Measurements from ENCODE around the gene RDH5. TPM values are rescaled to one million over a fixed set of nuclear protein-coding genes. Genes with fewer than 3 reads are reported as not detected.

The RDH5 gene
- polyA plus RNA-seq, 1 donor from 2014 or later, result 3.4 TPM

DNA sequence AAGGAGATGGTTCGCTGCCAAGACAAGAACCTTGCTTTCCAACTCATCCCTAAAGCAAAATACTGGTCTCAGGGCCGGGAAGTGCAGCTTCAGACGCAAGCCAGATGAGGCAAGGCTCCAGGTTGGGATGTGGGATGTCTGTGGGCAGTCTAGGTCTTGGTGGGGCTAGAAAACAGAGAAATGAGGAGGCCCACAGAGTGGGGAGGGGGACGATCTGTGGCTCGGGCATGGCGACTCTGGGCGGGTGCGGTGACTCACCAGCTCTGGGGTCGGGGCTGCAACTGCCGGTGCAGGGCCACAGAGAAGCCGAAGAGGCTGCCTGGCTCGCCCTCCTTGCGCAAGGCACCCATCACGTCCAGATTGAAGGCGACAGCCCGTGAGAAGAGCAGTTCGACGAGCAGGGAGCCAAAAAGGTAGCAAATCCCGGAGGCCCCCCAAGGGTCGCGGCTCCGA is 12.9 kb upstream of the RDH5 start:
- no peaks in the 10 kb centered on the region for H3K79me2 ChIP-seq (replicated peaks; ENCODE audit: insufficient read depth, low read length)
- H3K9ac ChIP-seq (ENCODE audit: low read length), result peak overlapping the region; percentile 56
- TF ChIP-seq MXI1 (conservative IDR thresholded peaks at IDR 0.05; ENCODE audit: poor library complexity, severe bottlenecking) (peak; percentile 43), POLR2AphosphoS5 (IDR thresholded peaks at IDR 0.05) (no peak)
- H3K9me2 ChIP-seq (ENCODE audit: insufficient read depth, low read length), result no peaks in the 10 kb centered on the region
- H3F3A ChIP-seq (ENCODE audit: insufficient read depth, low read length, poor library complexity, severe bottlenecking), result no peaks in the 10 kb centered on the region
- peak overlapping the region; percentile 57 for H3K4me2 ChIP-seq (ENCODE audit: low read length)
- H3K27ac ChIP-seq (ENCODE audit: low read length), result no peak overlapping the region
- peak overlapping the region; percentile 82 for H3K4me3 ChIP-seq (ENCODE audit: low read length)
- peaks cover 10% of the 10 kb centered on the region for H3K27me3 ChIP-seq (ENCODE audit: insufficient read depth, low read depth, low read length)
- H3K36me3 ChIP-seq (ENCODE audit: insufficient read depth, low read length), result no peaks in the 10 kb centered on the region
- no peaks in the 10 kb centered on the region for H4K20me1 ChIP-seq (ENCODE audit: insufficient read depth)
- no peaks in the 10 kb centered on the region for H3K9me3 ChIP-seq (ENCODE audit: low read length)
- peak overlapping the region; percentile 41 for H2AFZ ChIP-seq (ENCODE audit: low read depth, low read length)

DNA sequence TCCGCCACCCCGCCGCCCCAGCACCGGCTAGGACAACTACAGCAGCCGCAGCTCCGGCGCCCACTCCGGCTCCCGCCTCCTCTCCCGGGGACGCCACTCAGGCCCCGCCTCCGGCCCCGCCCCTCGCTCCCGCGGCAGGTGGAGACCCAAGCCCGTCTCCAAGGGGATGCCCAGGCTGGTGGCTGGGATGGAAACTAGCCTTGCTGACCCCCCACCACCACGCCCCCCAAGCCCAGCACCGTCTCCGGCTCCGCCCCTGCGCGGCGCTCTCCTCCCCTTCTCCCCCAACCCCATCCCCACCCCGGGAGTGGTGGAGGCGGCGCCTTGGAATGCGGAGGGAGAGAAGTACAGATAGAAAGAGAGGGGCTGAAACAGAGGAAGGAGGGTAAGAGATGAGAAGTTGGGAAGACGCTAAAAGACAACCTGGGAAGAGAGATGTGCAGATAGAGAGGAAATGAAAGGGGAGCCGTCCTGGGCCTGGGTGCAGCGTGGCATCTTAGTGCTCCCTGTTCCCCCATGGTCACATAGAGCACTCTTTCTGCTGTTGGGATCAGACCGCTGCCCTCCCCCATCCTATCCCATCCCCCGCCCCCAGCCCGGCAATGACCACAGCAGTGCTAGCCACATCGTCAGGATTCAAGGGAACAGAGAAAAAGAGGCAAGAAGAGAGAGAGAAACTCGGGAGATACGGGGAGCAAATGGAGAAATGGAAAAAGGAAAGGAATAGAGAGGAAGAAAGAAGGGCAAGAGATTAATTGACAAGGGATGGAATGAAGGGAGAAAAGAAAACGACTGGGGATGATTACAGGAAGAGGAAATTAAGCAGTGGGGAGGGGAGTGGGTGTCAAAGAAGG is 12.1 kb upstream of the RDH5 start, which contains the start of gene ITGA7:
TSS of gene ITGA7 (minus strand) at position 64 of the 854 bp plus-strand sequence. CDS start 222 bp downstream, outside the sequence.
- Histone ChIP-seq H3K27ac (ENCODE audit: low read length) (no peak within 1 kb of the TSS), H3K9ac (ENCODE audit: low read length) (peak within 1 kb of the TSS; percentile 56)
- TF ChIP-seq POLR2AphosphoS5 (IDR thresholded peaks at IDR 0.05), result peak; percentile 22
- TF ChIP-seq, protein P1, sequence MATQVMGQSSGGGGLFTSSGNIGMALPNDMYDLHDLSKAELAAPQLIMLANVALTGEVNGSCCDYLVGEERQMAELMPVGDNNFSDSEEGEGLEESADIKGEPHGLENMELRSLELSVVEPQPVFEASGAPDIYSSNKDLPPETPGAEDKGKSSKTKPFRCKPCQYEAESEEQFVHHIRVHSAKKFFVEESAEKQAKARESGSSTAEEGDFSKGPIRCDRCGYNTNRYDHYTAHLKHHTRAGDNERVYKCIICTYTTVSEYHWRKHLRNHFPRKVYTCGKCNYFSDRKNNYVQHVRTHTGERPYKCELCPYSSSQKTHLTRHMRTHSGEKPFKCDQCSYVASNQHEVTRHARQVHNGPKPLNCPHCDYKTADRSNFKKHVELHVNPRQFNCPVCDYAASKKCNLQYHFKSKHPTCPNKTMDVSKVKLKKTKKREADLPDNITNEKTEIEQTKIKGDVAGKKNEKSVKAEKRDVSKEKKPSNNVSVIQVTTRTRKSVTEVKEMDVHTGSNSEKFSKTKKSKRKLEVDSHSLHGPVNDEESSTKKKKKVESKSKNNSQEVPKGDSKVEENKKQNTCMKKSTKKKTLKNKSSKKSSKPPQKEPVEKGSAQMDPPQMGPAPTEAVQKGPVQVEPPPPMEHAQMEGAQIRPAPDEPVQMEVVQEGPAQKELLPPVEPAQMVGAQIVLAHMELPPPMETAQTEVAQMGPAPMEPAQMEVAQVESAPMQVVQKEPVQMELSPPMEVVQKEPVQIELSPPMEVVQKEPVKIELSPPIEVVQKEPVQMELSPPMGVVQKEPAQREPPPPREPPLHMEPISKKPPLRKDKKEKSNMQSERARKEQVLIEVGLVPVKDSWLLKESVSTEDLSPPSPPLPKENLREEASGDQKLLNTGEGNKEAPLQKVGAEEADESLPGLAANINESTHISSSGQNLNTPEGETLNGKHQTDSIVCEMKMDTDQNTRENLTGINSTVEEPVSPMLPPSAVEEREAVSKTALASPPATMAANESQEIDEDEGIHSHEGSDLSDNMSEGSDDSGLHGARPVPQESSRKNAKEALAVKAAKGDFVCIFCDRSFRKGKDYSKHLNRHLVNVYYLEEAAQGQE (IDR thresholded peaks at IDR 0.05; ENCODE audit: borderline replicate concordance), result no peak
- TF ChIP-seq, protein P2, sequence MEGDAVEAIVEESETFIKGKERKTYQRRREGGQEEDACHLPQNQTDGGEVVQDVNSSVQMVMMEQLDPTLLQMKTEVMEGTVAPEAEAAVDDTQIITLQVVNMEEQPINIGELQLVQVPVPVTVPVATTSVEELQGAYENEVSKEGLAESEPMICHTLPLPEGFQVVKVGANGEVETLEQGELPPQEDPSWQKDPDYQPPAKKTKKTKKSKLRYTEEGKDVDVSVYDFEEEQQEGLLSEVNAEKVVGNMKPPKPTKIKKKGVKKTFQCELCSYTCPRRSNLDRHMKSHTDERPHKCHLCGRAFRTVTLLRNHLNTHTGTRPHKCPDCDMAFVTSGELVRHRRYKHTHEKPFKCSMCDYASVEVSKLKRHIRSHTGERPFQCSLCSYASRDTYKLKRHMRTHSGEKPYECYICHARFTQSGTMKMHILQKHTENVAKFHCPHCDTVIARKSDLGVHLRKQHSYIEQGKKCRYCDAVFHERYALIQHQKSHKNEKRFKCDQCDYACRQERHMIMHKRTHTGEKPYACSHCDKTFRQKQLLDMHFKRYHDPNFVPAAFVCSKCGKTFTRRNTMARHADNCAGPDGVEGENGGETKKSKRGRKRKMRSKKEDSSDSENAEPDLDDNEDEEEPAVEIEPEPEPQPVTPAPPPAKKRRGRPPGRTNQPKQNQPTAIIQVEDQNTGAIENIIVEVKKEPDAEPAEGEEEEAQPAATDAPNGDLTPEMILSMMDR (IDR thresholded peaks at IDR 0.05; ENCODE audit: poor library complexity, severe bottlenecking), result no peak

DNA sequence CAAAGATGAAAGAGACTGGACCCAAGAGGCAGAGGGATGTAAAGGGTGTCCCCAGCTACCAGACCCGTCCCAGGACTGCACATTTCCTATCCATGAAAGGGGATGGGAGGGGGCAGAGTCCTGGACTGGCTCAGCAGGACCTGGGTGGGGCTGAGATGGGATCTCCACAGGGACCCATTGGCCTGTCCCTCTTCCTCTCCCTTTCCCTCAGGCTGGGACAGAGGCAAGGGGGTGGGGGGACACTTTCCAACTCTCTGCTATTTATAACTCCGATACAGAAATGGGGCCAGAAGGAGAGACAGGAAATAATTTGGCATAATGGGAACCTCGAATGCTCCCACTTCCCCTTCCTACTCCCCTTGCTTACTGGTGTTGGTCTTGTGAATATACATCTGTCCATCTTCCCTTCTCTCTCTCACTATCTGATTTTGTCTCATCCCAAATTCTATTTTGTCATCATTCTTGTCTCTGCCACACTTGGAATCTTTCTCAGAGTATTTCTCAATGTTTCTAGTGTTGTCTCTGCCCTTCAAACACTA is 11.4 kb upstream of the RDH5 start:
- Histone ChIP-seq H3K4me3 (ENCODE audit: low read length) (peak overlapping the region; percentile 82), H2AFZ (ENCODE audit: low read depth, low read length) (no peak overlapping the region), H4K20me1 (ENCODE audit: insufficient read depth) (no peaks in the 10 kb centered on the region), H3K9me3 (ENCODE audit: low read length) (no peaks in the 10 kb centered on the region), H3K27ac (ENCODE audit: low read length) (no peak overlapping the region), H3K9ac (ENCODE audit: low read length) (no peak overlapping the region), H3K36me3 (ENCODE audit: insufficient read depth, low read length) (no peaks in the 10 kb centered on the region), H3K9me2 (ENCODE audit: insufficient read depth, low read length) (no peaks in the 10 kb centered on the region), H3K4me2 (ENCODE audit: low read length) (no peak overlapping the region), H3K79me2 (replicated peaks; ENCODE audit: insufficient read depth, low read length) (no peaks in the 10 kb centered on the region), H3F3A (ENCODE audit: insufficient read depth, low read length, poor library complexity, severe bottlenecking) (no peaks in the 10 kb centered on the region), H3K27me3 (ENCODE audit: insufficient read depth, low read depth, low read length) (peaks cover 10% of the 10 kb centered on the region)
- TF ChIP-seq, protein P2 (IDR thresholded peaks at IDR 0.05; ENCODE audit: poor library complexity, severe bottlenecking), result no peak
- TF ChIP-seq, protein P1 (IDR thresholded peaks at IDR 0.05; ENCODE audit: borderline replicate concordance), result no peak
- TF ChIP-seq MXI1 (conservative IDR thresholded peaks at IDR 0.05; ENCODE audit: poor library complexity, severe bottlenecking), result no peak
- no peak for TF ChIP-seq SMC3 (conservative IDR thresholded peaks at IDR 0.05; ENCODE audit: poor library complexity)
- no peak for TF ChIP-seq RAD21 (conservative IDR thresholded peaks at IDR 0.05)
- no peak for TF ChIP-seq EZH2 (IDR thresholded peaks at IDR 0.05; ENCODE audit: borderline replicate concordance, insufficient read depth, low read length, poor library complexity, severe bottlenecking)
- no peak for TF ChIP-seq EP300 (conservative IDR thresholded peaks at IDR 0.05; ENCODE audit: poor library complexity, severe bottlenecking)

More for the DNA sequence above, 12.1 kb upstream of the RDH5 start, which contains the start of gene ITGA7:
- Histone ChIP-seq H2AFZ (ENCODE audit: low read depth, low read length) (peak within 1 kb of the TSS; percentile 65), H4K20me1 (ENCODE audit: insufficient read depth) (no peaks in the 10 kb centered on the region), H3K4me2 (ENCODE audit: low read length) (peak within 1 kb of the TSS; percentile 57), H3K9me3 (ENCODE audit: low read length) (no peaks in the 10 kb centered on the region), H3K4me3 (ENCODE audit: low read length) (peak within 1 kb of the TSS; percentile 82), H3K9me2 (ENCODE audit: insufficient read depth, low read length) (no peaks in the 10 kb centered on the region), H3K79me2 (replicated peaks; ENCODE audit: insufficient read depth, low read length) (no peaks in the 10 kb centered on the region), H3K36me3 (ENCODE audit: insufficient read depth, low read length) (no peaks in the 10 kb centered on the region), H3F3A (ENCODE audit: insufficient read depth, low read length, poor library complexity, severe bottlenecking) (no peaks in the 10 kb centered on the region), H3K27me3 (ENCODE audit: insufficient read depth, low read depth, low read length) (peaks cover 10% of the 10 kb centered on the region)

Data from neural cell (in vitro differentiated cells).